ENCODE results near the gene CR1L. TPM values are rescaled to one million over a fixed set of nuclear protein-coding genes. Genes with fewer than 3 reads are reported as not detected.
"Not testable (repeated sequence)": the region's sequence is repeated elsewhere in the genome, so short reads cannot be mapped to it uniquely, and the experiment has no call there.

CR1L gene
- total and polyA plus RNA-seq, 2 donors (not counting 1 experiment from before 2014, with no cell fraction given), result not detected

DNA sequence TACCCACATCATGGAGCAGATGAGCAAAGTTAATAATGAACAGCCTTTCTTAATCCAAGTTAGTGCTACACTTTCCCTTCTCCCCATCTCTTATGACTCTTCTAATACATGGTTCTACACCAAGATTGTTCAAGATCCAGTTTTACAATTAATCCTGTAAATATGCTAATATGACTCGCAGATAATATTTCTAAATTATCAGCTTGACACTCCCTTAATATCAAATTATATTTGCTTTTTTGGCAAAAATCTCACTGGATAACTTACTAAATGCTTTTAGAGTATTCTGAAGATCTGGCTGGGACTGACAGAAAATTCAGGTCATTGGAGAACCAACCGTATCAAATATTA lies 24.4 kb upstream of the CR1L start:
- no peaks in the 10 kb centered on the region for H3K36me3 ChIP-seq (ENCODE audit: control insufficient read depth, insufficient read depth, low read length)
- no peaks in the 10 kb centered on the region for H4K20me1 ChIP-seq (ENCODE audit: control insufficient read depth, extremely low read depth, insufficient read depth, low read length)
- no peak overlapping the region for H3K4me2 ChIP-seq (ENCODE audit: extremely low read depth, insufficient read depth, low read length)
- no peak overlapping the region for H2AFZ ChIP-seq (ENCODE audit: low read length)
- H3K9me3 ChIP-seq (ENCODE audit: control insufficient read depth, insufficient read depth, low read depth, low read length), result no peaks in the 10 kb centered on the region
- H3K4me3 ChIP-seq (replicated peaks in 1 of 4; ENCODE audit: control extremely low read depth in 1 of 4, insufficient read depth in 1 of 4, low read depth in 3 of 4, low read length in 4 of 4), result no peak overlapping the region
- no peak for DNase-seq (ENCODE audit: low read depth in 2 of 2)
- H3K27me3 ChIP-seq (ENCODE audit: control insufficient read depth, insufficient read depth, low read length), result no peaks in the 10 kb centered on the region
- no peaks in the 10 kb centered on the region for H3K79me2 ChIP-seq (ENCODE audit: control insufficient read depth, insufficient read depth, low read length)
- H3K27ac ChIP-seq (ENCODE audit: insufficient read depth, low read length), result no peak overlapping the region
- H3K4me1 ChIP-seq (ENCODE audit: control insufficient read depth, extremely low read depth, insufficient read depth, low read length), result no peaks in the 10 kb centered on the region
- H3K9ac ChIP-seq (ENCODE audit: insufficient read depth, low read length), result no peak overlapping the region
- TF ChIP-seq EZH2 (IDR thresholded peaks at IDR 0.05; ENCODE audit: low read length, missing control alignments), result no peak
- TF ChIP-seq, protein P1, sequence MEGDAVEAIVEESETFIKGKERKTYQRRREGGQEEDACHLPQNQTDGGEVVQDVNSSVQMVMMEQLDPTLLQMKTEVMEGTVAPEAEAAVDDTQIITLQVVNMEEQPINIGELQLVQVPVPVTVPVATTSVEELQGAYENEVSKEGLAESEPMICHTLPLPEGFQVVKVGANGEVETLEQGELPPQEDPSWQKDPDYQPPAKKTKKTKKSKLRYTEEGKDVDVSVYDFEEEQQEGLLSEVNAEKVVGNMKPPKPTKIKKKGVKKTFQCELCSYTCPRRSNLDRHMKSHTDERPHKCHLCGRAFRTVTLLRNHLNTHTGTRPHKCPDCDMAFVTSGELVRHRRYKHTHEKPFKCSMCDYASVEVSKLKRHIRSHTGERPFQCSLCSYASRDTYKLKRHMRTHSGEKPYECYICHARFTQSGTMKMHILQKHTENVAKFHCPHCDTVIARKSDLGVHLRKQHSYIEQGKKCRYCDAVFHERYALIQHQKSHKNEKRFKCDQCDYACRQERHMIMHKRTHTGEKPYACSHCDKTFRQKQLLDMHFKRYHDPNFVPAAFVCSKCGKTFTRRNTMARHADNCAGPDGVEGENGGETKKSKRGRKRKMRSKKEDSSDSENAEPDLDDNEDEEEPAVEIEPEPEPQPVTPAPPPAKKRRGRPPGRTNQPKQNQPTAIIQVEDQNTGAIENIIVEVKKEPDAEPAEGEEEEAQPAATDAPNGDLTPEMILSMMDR (conservative IDR thresholded peaks at IDR 0.05 in 1 of 2, IDR thresholded peaks at IDR 0.05 in 1 of 2; ENCODE audit: low read depth in 1 of 2, low read length in 2 of 2), result no peak

- H3K27me3 ChIP-seq (ENCODE audit: control insufficient read depth, insufficient read depth, low read length); DNase-seq (ENCODE audit: low read depth in 2 of 2); H3K36me3 ChIP-seq (ENCODE audit: control insufficient read depth, insufficient read depth, low read length); H3K4me2 ChIP-seq (ENCODE audit: extremely low read depth, insufficient read depth, low read length); H4K20me1 ChIP-seq (ENCODE audit: control insufficient read depth, extremely low read depth, insufficient read depth, low read length); H3K4me1 ChIP-seq (ENCODE audit: control insufficient read depth, extremely low read depth, insufficient read depth, low read length); H3K9me3 ChIP-seq (ENCODE audit: control insufficient read depth, insufficient read depth, low read depth, low read length); H3K4me3 ChIP-seq (replicated peaks in 1 of 4; ENCODE audit: control extremely low read depth in 1 of 4, insufficient read depth in 1 of 4, low read depth in 3 of 4, low read length in 4 of 4); H2AFZ ChIP-seq (ENCODE audit: low read length); H3K79me2 ChIP-seq (ENCODE audit: control insufficient read depth, insufficient read depth, low read length); H3K9ac ChIP-seq (ENCODE audit: insufficient read depth, low read length); H3K27ac ChIP-seq (ENCODE audit: insufficient read depth, low read length): not testable (repeated sequence)
These were observed 19.3 kb upstream of the CR1L start for GRCh38 chr1:207625504-207626071.

- Histone ChIP-seq H3K27ac (ENCODE audit: insufficient read depth, low read length) (no peak overlapping the region), H3K4me3 (replicated peaks in 1 of 4; ENCODE audit: control extremely low read depth in 1 of 4, insufficient read depth in 1 of 4, low read depth in 3 of 4, low read length in 4 of 4) (no peak overlapping the region), H3K36me3 (ENCODE audit: control insufficient read depth, insufficient read depth, low read length) (no peaks in the 10 kb centered on the region), H3K27me3 (ENCODE audit: control insufficient read depth, insufficient read depth, low read length) (no peaks in the 10 kb centered on the region), H4K20me1 (ENCODE audit: control insufficient read depth, extremely low read depth, insufficient read depth, low read length) (no peaks in the 10 kb centered on the region), H3K79me2 (ENCODE audit: control insufficient read depth, insufficient read depth, low read length) (no peaks in the 10 kb centered on the region), H2AFZ (ENCODE audit: low read length) (no peak overlapping the region), H3K9ac (ENCODE audit: insufficient read depth, low read length) (no peak overlapping the region), H3K9me3 (ENCODE audit: control insufficient read depth, insufficient read depth, low read depth, low read length) (no peaks in the 10 kb centered on the region), H3K4me2 (ENCODE audit: extremely low read depth, insufficient read depth, low read length) (no peak overlapping the region), H3K4me1 (ENCODE audit: control insufficient read depth, extremely low read depth, insufficient read depth, low read length) (no peaks in the 10 kb centered on the region)
- TF ChIP-seq, protein P1 (conservative IDR thresholded peaks at IDR 0.05 in 1 of 2, IDR thresholded peaks at IDR 0.05 in 1 of 2; ENCODE audit: low read depth in 1 of 2, low read length in 2 of 2), result no peak
- TF ChIP-seq EZH2 (IDR thresholded peaks at IDR 0.05; ENCODE audit: low read length, missing control alignments), result no peak
- DNase-seq (ENCODE audit: low read depth in 2 of 2), result no peak
These were observed 18.0 kb upstream of the CR1L start for GRCh38 chr1:207626972-207627337.
